GM12892 (cell line): Measurements from ENCODE around the gene CELA3A.

Source experiments
- DNase-seq: peaks from one replicate; pipeline ENCODE4 v3.0.0; 2011; ENCODE audit not compliant: insufficient read length
- FAIRE-seq: peaks from 2 replicates; lab custom pipeline; 2011; peaks lifted over from hg19 to GRCh38; lab: Jason Lieb, UNC
- POLR2A ChIP-seq: IDR thresholded peaks from 2 replicates; pipeline ENCODE4 v1.6.1; 2011; ENCODE audit warnings: low read depth, low read length, control low read depth
- POLR2AphosphoS5 ChIP-seq: IDR thresholded peaks from 2 replicates; pipeline ENCODE4 v1.6.1; 2011; ENCODE audit warnings: low read depth, low read length, control low read depth
- TAF1 ChIP-seq: IDR thresholded peaks from 2 replicates; pipeline ENCODE4 v1.6.1; 2011; ENCODE audit warnings: low read depth, mild to moderate bottlenecking, control low read depth, low read length, borderline replicate concordance

CELA3A gene

GRCh38 chr1:22045604-22046228 is 44.3 kb downstream of the CELA3A start:
- FAIRE-seq (no peak), DNase-seq (no peak)
- TF ChIP-seq POLR2AphosphoS5: no peak
- TF ChIP-seq POLR2A: no peak
- TF ChIP-seq TAF1: no peak

GRCh38 chr1:22048351-22049192 is 47.1 kb downstream of the CELA3A start:
- TF ChIP-seq POLR2A (no peak), TAF1 (no peak), POLR2AphosphoS5 (no peak)
- FAIRE-seq: no peak
- DNase-seq: peak; percentile 27

GRCh38 chr1:22050330-22050729 is 48.9 kb downstream of the CELA3A start:
- TF ChIP-seq TAF1 (no peak), POLR2A (no peak), POLR2AphosphoS5 (no peak)

GRCh38 chr1:22051607-22052114 is 50.2 kb downstream of the CELA3A start:
- DNase-seq (no peak), FAIRE-seq (no peak)
- TF ChIP-seq POLR2A: no peak
- no peak for TF ChIP-seq TAF1
- no peak for TF ChIP-seq POLR2AphosphoS5

More at GRCh38 chr1:22050330-22050729, 48.9 kb downstream of the CELA3A start:
- no peak for FAIRE-seq
- no peak for DNase-seq

- peak; percentile 94 for FAIRE-seq
These were observed 50.9 kb downstream of the CELA3A start, which contains the start of gene CDC42 for GRCh38 chr1:22052115-22053016. Gene CDC42 (plus strand): TSS chr1:22052709. CDS start chr1:22078479, 25,770 bp downstream.

GRCh38 chr1:22053017-22053860 is 51.8 kb downstream of the CELA3A start:
- FAIRE-seq (peak; percentile 50), DNase-seq (peak; percentile 46)
- TF ChIP-seq POLR2AphosphoS5 (0 out of 2 replicates have a peak, but pooled peaks have one; percentile 38), TAF1 (peak; percentile 14; the same call in 1 of the 2 replicates), POLR2A (peak; percentile 19; the same call in 1 of the 2 replicates)

More at GRCh38 chr1:22052115-22053016, 50.9 kb downstream of the CELA3A start, which contains the start of gene CDC42:
- DNase-seq: peak; percentile 85
- TF ChIP-seq TAF1 (peak; percentile 90), POLR2AphosphoS5 (peak; percentile 97), POLR2A (peak; percentile 98)

GRCh38 chr1:22053861-22054770 is 52.7 kb downstream of the CELA3A start:
- TF ChIP-seq POLR2A (no peak), POLR2AphosphoS5 (no peak), TAF1 (no peak)
- DNase-seq (no peak), FAIRE-seq (no peak)

- TF ChIP-seq TAF1 (no peak), POLR2A (no peak), POLR2AphosphoS5 (no peak)
- FAIRE-seq: no peak
- DNase-seq: no peak
These were observed 54.0 kb downstream of the CELA3A start for GRCh38 chr1:22055463-22055862.

GRCh38 chr1:22056043-22056442 is 54.6 kb downstream of the CELA3A start:
- DNase-seq (no peak), FAIRE-seq (no peak)
- TF ChIP-seq POLR2A (no peak), POLR2AphosphoS5 (no peak), TAF1 (no peak)
